Measurements from ENCODE around the gene SIAE. TPM values are rescaled to one million over a fixed set of nuclear protein-coding genes. Genes with fewer than 3 reads are reported as not detected.

SIAE gene
- total RNA-seq, 4 donors from 2014 or later: 8.5 to 17.1 (median 12.8) TPM

DNA sequence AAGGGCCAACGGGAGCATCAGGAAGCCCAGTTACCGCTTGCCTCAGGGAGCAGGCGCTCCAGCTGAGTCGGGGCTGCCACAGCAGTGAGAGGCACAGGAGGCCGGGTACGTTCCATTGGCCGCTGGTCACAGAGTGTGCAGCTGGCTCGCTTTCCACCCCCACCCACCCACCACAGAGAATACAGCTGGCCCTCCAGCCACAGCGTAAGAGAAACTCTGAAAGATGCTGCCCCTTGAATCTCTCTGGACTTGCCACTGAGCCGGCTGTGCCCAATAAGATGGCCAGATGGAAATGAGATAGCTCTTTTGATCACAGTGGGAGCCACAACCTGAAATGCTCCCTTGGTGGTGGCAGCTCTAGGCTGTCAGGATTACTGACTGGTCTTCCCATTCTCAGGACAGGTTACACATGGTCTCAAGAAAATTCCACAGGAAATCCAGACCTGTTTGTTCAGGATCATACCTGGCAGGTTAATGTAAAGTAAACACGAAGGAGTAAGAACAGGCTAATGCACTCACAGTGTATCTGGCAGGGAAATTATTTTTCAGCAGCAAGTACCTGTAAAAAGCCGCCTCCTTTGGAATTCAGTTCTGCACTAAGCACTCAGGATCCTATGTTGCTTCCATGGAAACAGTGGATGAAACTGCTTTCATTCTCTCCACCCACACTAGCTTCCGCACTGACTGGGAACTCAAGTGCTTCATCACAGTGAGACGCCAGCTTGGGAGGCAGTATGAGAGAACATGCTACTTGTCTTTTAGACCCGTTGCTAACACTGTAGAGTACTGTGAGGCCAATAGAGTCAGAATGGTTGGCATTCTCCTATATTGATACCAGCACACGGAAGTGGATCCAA lies 16.5 kb downstream of the SIAE start:
- TF ChIP-seq, protein P1, sequence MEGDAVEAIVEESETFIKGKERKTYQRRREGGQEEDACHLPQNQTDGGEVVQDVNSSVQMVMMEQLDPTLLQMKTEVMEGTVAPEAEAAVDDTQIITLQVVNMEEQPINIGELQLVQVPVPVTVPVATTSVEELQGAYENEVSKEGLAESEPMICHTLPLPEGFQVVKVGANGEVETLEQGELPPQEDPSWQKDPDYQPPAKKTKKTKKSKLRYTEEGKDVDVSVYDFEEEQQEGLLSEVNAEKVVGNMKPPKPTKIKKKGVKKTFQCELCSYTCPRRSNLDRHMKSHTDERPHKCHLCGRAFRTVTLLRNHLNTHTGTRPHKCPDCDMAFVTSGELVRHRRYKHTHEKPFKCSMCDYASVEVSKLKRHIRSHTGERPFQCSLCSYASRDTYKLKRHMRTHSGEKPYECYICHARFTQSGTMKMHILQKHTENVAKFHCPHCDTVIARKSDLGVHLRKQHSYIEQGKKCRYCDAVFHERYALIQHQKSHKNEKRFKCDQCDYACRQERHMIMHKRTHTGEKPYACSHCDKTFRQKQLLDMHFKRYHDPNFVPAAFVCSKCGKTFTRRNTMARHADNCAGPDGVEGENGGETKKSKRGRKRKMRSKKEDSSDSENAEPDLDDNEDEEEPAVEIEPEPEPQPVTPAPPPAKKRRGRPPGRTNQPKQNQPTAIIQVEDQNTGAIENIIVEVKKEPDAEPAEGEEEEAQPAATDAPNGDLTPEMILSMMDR (IDR thresholded peaks at IDR 0.05; ENCODE audit: low read depth): no peak

DNA sequence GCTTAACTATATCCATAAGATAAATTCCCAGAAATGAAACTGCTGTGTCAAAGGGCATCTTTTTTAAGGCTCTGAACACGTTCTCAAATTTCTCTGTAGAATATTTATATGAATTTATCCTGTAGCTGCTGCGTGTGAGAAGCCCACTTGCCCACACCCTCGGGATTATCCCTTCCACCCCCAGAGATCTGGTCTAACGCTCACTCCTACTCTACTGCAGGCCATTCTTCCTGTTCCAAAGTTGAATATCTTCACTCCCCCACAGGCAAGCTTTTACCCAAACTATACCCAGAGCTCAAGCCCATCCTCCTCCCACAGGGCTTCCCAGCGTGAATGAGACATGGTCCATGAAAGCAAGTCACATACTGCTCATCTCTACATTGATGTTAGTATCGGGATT lies 24.9 kb downstream of the SIAE start:
- TF ChIP-seq, protein P1 (IDR thresholded peaks at IDR 0.05; ENCODE audit: low read depth): no peak

GRCh38 chr11:124646148-124646547 lies 27.4 kb downstream of the SIAE start:
- TF ChIP-seq, protein P1 (IDR thresholded peaks at IDR 0.05; ENCODE audit: low read depth): no peak

- TF ChIP-seq, protein P1 (IDR thresholded peaks at IDR 0.05; ENCODE audit: low read depth): no peak
These were observed 28.9 kb downstream of the SIAE start for GRCh38 chr11:124644426-124645280.

GRCh38 chr11:124643605-124644425 lies 29.7 kb downstream of the SIAE start:
- TF ChIP-seq, protein P1 (IDR thresholded peaks at IDR 0.05; ENCODE audit: low read depth): no peak

DNA sequence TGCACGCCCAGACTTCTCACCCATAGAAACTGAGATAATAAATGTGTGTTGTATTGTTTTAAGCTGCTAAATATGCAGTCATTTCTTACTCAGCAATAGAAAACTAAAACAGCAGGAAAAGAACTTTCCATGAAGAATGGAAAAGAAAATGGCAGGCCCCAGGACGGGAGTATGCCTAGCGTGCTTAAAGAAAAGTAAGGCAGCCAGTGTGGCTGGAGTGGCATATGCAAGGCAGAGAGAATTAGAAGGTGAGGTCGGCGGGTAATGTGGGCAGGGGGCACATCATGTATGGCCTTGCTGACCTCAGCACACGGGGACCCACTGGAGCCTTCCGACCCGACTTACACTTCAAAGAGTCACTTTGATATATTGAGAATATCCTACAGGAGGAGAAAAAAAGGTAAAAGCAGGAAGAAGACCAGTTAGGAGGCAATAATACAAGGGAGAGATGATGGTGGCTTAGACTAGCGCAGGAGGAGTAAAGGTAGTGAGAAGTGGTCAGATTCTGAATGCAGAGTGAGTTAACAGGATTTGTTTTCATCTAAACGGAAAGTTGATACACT lies 30.4 kb downstream of the SIAE start:
- TF ChIP-seq, protein P1 (IDR thresholded peaks at IDR 0.05; ENCODE audit: low read depth): no peak

Measured in subcutaneous adipose tissue (tissue), 4 donors.